Dendritic cell treated with granulocyte-macrophage colony-stimulating factor and Interleukin-4, amounts not matched to agents 40 ng/mL and 50 ng/mL, for 4 days (primary cell): ENCODE results near the gene PIK3CA.

Experiments
- H3K27ac Mint-ChIP-seq: one replicate; pipeline ENCODE4 v1.8.0; 2022; ENCODE audit warnings: mild to moderate bottlenecking, mixed read lengths
- H3K27me3 Mint-ChIP-seq: one replicate; pipeline ENCODE4 v1.8.0; 2022; ENCODE audit warnings: mild to moderate bottlenecking, mixed read lengths
- H3K36me3 Mint-ChIP-seq: one replicate; pipeline ENCODE4 v1.8.0; 2022; ENCODE audit warnings: low read depth, mixed read lengths
- H3K4me1 Mint-ChIP-seq: one replicate; pipeline ENCODE4 v1.8.0; 2022; ENCODE audit warnings: low read depth, mixed read lengths
- H3K4me3 Mint-ChIP-seq: one replicate; pipeline ENCODE4 v1.8.0; 2022; ENCODE audit warnings: mild to moderate bottlenecking, moderate library complexity, mixed read lengths
- H3K9me3 Mint-ChIP-seq: one replicate; pipeline ENCODE4 v1.8.0; 2022; ENCODE audit warnings: mixed read lengths
- intact Hi-C: fragments of 100-400 bp; cut with micrococcal nuclease; formaldehyde crosslinking; loops from one replicate; pipeline ENCODE4 v1.15.0; 2022

PIK3CA gene

GRCh38 chr3:179147514-179147872 lies 664 bp upstream of the PIK3CA start:
- peaks cover 21% of the 10 kb centered on the region for H3K4me1 Mint-ChIP-seq
- H3K36me3 Mint-ChIP-seq = no peaks in the 10 kb centered on the region
- no peak overlapping the region for H3K27ac Mint-ChIP-seq
- peaks cover 10% of the 10 kb centered on the region for H3K27me3 Mint-ChIP-seq
- H3K9me3 Mint-ChIP-seq = no peaks in the 10 kb centered on the region
- intact Hi-C loops = loop anchor here (1.0 to 5.0 kb wide), 5 partner anchors 75 to 1455 kb away; partner anchors contain the start of genes MFN1, TTC14 and ZNF639
- no peak overlapping the region for H3K4me3 Mint-ChIP-seq

- H3K4me1 Mint-ChIP-seq = peaks cover 22% of the 10 kb centered on the region
- H3K9me3 Mint-ChIP-seq = no peaks in the 10 kb centered on the region
- H3K4me3 Mint-ChIP-seq = no peak overlapping the region
- no peak overlapping the region for H3K27ac Mint-ChIP-seq
- no peaks in the 10 kb centered on the region for H3K36me3 Mint-ChIP-seq
- H3K27me3 Mint-ChIP-seq = peaks cover 4% of the 10 kb centered on the region
- intact Hi-C loops = loop anchor here (2.0 to 5.0 kb wide), 5 partner anchors 32 to 1453 kb away; partner anchors contain the start of genes ACTL6A and TTC14
These were observed 654 bp downstream of the PIK3CA start for GRCh38 chr3:179148616-179149405.

GRCh38 chr3:179149406-179149867 lies 1.3 kb downstream of the PIK3CA start:
- H3K27me3 Mint-ChIP-seq = peaks cover 3% of the 10 kb centered on the region
- no peaks in the 10 kb centered on the region for H3K9me3 Mint-ChIP-seq
- H3K36me3 Mint-ChIP-seq = no peaks in the 10 kb centered on the region
- H3K4me1 Mint-ChIP-seq = peaks cover 22% of the 10 kb centered on the region
- H3K4me3 Mint-ChIP-seq = no peak overlapping the region
- H3K27ac Mint-ChIP-seq = no peak overlapping the region
- intact Hi-C loops = loop anchor here (2.0 to 5.0 kb wide), 5 partner anchors 31 to 1453 kb away; partner anchors contain the start of genes ACTL6A and TTC14

- Mint-ChIP-seq H3K27ac (no peak overlapping the region), H3K27me3 (peaks cover 3% of the 10 kb centered on the region), H3K4me3 (no peak overlapping the region), H3K36me3 (no peaks in the 10 kb centered on the region), H3K4me1 (peaks cover 22% of the 10 kb centered on the region), H3K9me3 (no peaks in the 10 kb centered on the region)
- intact Hi-C loops = loop anchor here (2.0 to 5.0 kb wide), 5 partner anchors 31 to 1452 kb away; partner anchors contain the start of genes ACTL6A and TTC14
These were observed 1.8 kb downstream of the PIK3CA start for GRCh38 chr3:179149951-179150350.

- Mint-ChIP-seq H3K9me3 (no peaks in the 10 kb centered on the region), H3K27me3 (no peaks in the 10 kb centered on the region), H3K36me3 (no peaks in the 10 kb centered on the region), H3K4me3 (no peak overlapping the region), H3K4me1 (peaks cover 22% of the 10 kb centered on the region), H3K27ac (no peak overlapping the region)
- intact Hi-C loops = no loop called here
These were observed 2.5 kb downstream of the PIK3CA start for GRCh38 chr3:179150610-179151009.

GRCh38 chr3:179151474-179151873 lies 3.3 kb downstream of the PIK3CA start:
- Mint-ChIP-seq H3K9me3 (no peaks in the 10 kb centered on the region), H3K36me3 (no peaks in the 10 kb centered on the region), H3K4me3 (no peak overlapping the region), H3K27ac (no peak overlapping the region), H3K27me3 (no peaks in the 10 kb centered on the region), H3K4me1 (peaks cover 22% of the 10 kb centered on the region)
- intact Hi-C loops = no loop called here

GRCh38 chr3:179156170-179156569 lies 8.0 kb downstream of the PIK3CA start:
- no peaks in the 10 kb centered on the region for H3K27me3 Mint-ChIP-seq
- no peak overlapping the region for H3K4me3 Mint-ChIP-seq
- H3K4me1 Mint-ChIP-seq = peaks cover 18% of the 10 kb centered on the region
- no peaks in the 10 kb centered on the region for H3K36me3 Mint-ChIP-seq
- no peak overlapping the region for H3K27ac Mint-ChIP-seq
- intact Hi-C loops = no loop called here
- H3K9me3 Mint-ChIP-seq = no peaks in the 10 kb centered on the region

- no peaks in the 10 kb centered on the region for H3K9me3 Mint-ChIP-seq
- H3K36me3 Mint-ChIP-seq = no peaks in the 10 kb centered on the region
- no peaks in the 10 kb centered on the region for H3K27me3 Mint-ChIP-seq
- H3K4me1 Mint-ChIP-seq = peaks cover 15% of the 10 kb centered on the region
- H3K27ac Mint-ChIP-seq = no peak overlapping the region
- H3K4me3 Mint-ChIP-seq = no peak overlapping the region
- intact Hi-C loops = no loop called here
These were observed 8.6 kb downstream of the PIK3CA start for GRCh38 chr3:179156775-179157174.

- H3K9me3 Mint-ChIP-seq = no peaks in the 10 kb centered on the region
- H3K4me1 Mint-ChIP-seq = peaks cover 8% of the 10 kb centered on the region
- H3K4me3 Mint-ChIP-seq = no peak overlapping the region
- intact Hi-C loops = no loop called here
- H3K27me3 Mint-ChIP-seq = no peaks in the 10 kb centered on the region
- H3K27ac Mint-ChIP-seq = no peak overlapping the region
- H3K36me3 Mint-ChIP-seq = no peaks in the 10 kb centered on the region
These were observed 10.3 kb downstream of the PIK3CA start for GRCh38 chr3:179158336-179159039.

- H3K9me3 Mint-ChIP-seq = no peaks in the 10 kb centered on the region
- H3K27me3 Mint-ChIP-seq = no peaks in the 10 kb centered on the region
- H3K27ac Mint-ChIP-seq = no peak overlapping the region
- no peaks in the 10 kb centered on the region for H3K36me3 Mint-ChIP-seq
- intact Hi-C loops = no loop called here
- H3K4me3 Mint-ChIP-seq = no peak overlapping the region
- peaks cover 23% of the 10 kb centered on the region for H3K4me1 Mint-ChIP-seq
These were observed 15.3 kb downstream of the PIK3CA start for GRCh38 chr3:179163503-179163902.

- intact Hi-C loops = no loop called here
- no peak overlapping the region for H3K4me3 Mint-ChIP-seq
- no peak overlapping the region for H3K27ac Mint-ChIP-seq
- H3K9me3 Mint-ChIP-seq = peaks cover under 1% of the 10 kb centered on the region
- peaks cover 27% of the 10 kb centered on the region for H3K4me1 Mint-ChIP-seq
- no peaks in the 10 kb centered on the region for H3K27me3 Mint-ChIP-seq
- peaks cover 2% of the 10 kb centered on the region for H3K36me3 Mint-ChIP-seq
These were observed 16.7 kb downstream of the PIK3CA start for GRCh38 chr3:179164857-179165256.

- Mint-ChIP-seq H3K27me3 (no peaks in the 10 kb centered on the region), H3K4me1 (peaks cover 19% of the 10 kb centered on the region), H3K27ac (no peak overlapping the region), H3K9me3 (peaks cover 18% of the 10 kb centered on the region), H3K36me3 (peaks cover 5% of the 10 kb centered on the region), H3K4me3 (no peak overlapping the region)
- intact Hi-C loops = no loop called here
These were observed 18.5 kb downstream of the PIK3CA start for GRCh38 chr3:179166561-179167201.

- Mint-ChIP-seq H3K4me3 (no peak overlapping the region), H3K36me3 (peaks cover 5% of the 10 kb centered on the region), H3K4me1 (peaks cover 19% of the 10 kb centered on the region), H3K27me3 (no peaks in the 10 kb centered on the region), H3K27ac (no peak overlapping the region), H3K9me3 (peaks cover 18% of the 10 kb centered on the region)
- intact Hi-C loops = no loop called here
These were observed 20.8 kb downstream of the PIK3CA start for GRCh38 chr3:179168918-179169317.

GRCh38 chr3:179172546-179172945 lies 24.4 kb downstream of the PIK3CA start:
- no peak overlapping the region for H3K27ac Mint-ChIP-seq
- intact Hi-C loops = no loop called here
- H3K27me3 Mint-ChIP-seq = no peaks in the 10 kb centered on the region
- peaks cover 21% of the 10 kb centered on the region for H3K4me1 Mint-ChIP-seq
- H3K36me3 Mint-ChIP-seq = peaks cover 5% of the 10 kb centered on the region
- peaks cover 18% of the 10 kb centered on the region for H3K9me3 Mint-ChIP-seq
- H3K4me3 Mint-ChIP-seq = no peak overlapping the region
